LNCAP (cell line): ENCODE results near the gene GREB1.

Source experiments
- TF ChIP-seq, protein P1 (sequence below): fragments of 450-650 bp; IDR thresholded peaks from 2 replicates; pipeline ENCODE4 v1.5.1; 2017; ENCODE audit warnings: mild to moderate bottlenecking

The GREB1 gene

DNA sequence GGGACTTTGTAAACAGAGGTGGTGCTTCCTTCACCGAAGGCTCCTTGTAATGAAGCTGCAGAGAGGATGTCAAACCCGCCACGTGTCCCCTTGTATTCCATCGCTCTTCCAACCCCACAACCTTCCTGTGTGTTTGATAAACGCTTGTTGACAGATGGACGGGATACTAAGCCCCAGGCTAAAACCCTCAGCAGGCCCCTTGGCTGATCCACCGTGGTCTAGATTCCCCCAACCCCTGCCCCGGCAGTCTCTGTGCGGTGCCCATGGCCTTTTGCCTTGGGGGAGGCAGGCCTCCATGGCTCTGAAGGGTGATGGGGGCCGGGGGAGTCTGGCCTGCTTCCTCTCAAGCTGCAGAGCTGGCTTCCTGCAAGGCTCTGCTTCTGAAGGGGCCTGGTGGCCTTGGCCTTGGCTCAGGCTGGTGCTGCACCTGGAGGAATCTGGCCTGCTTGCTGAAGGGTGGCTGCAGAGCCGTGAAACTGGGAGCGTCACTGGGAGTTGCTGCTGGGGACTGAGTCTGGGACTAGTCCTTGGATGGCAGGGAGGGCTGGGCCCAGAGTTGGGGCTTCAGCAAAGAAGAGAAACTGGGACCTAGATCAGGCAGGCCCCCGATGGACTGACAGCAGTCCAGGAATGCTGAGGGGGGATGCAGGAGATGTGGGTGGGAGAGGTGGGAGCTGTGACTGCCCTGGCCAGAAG is 145.8 kb downstream of the GREB1 start:
- TF ChIP-seq, protein P1, sequence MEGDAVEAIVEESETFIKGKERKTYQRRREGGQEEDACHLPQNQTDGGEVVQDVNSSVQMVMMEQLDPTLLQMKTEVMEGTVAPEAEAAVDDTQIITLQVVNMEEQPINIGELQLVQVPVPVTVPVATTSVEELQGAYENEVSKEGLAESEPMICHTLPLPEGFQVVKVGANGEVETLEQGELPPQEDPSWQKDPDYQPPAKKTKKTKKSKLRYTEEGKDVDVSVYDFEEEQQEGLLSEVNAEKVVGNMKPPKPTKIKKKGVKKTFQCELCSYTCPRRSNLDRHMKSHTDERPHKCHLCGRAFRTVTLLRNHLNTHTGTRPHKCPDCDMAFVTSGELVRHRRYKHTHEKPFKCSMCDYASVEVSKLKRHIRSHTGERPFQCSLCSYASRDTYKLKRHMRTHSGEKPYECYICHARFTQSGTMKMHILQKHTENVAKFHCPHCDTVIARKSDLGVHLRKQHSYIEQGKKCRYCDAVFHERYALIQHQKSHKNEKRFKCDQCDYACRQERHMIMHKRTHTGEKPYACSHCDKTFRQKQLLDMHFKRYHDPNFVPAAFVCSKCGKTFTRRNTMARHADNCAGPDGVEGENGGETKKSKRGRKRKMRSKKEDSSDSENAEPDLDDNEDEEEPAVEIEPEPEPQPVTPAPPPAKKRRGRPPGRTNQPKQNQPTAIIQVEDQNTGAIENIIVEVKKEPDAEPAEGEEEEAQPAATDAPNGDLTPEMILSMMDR = no peak

DNA sequence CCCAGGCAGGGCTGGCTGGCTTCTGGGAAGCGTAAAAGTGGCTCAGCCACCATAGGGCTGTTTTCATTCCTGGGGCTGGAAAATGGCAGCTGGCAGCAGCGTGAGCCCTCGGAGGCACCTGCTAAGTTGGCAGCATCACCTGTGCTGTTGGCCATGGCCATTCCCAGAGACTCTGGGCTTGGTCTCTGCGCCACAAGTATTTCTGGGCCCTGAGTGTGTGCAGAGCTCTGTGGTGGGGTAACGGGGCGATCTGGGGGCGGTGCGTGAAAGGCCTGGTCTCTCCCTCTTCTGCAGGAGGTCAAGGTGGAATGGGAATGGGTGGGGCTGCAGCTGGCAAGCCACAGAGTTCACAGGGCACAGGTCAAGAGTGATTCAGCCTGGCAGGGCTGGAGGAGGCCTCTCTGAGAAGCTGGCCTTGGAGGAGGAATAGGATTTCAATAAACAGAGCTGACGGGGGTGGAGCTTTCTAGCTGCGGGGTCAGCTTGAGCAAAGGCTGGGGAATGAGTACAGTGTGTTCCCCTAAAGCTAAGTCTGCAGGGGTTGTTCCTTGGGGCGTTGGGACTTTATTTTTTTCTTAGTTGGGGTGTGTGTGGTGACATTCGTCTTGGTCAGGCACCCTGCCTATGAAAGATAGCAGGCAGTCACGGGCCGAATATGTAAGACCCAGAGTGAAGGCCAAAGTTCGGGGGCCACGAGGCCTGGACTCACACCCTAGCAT is 146.5 kb downstream of the GREB1 start:
- TF ChIP-seq, protein P1 = no peak

DNA sequence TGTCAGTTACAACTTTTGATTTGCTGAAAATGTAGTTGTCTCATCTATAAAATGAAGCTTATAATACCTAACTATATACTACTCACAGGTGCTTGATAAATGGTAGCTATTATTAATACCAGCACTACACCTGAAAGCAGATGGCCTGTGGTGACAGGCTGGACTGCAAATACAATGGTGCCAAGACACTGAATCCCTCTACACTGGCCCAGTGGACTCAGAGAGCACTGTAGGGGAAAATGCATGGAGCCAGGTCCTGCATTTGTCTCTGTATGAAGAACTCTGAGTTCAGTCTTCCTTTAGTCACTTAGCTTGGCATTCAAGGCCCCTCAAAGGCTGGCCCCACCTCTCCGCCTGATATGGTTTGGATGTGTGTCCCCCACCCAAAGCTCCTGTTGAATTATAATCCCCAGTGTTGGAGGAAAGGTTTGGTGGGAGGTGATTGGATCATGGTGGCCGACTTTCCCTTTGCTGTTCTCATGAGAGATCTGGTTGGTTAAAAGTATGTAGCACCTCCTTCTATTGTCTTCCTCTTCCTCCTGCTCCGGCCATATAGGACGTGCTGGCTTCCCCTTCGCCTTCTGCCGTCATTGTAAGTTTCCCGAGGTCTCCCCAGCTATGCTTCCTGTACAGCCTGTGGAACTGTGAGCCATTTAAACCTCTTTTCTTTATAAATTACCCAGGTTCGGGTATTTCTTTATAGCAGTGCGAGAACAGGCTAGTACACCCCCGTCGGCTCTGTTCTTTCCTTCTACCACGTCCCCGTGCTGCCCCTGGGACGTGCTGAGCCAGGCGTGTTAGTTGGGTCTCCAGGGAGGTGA is 147.3 kb downstream of the GREB1 start:
- TF ChIP-seq, protein P1 = no peak

DNA sequence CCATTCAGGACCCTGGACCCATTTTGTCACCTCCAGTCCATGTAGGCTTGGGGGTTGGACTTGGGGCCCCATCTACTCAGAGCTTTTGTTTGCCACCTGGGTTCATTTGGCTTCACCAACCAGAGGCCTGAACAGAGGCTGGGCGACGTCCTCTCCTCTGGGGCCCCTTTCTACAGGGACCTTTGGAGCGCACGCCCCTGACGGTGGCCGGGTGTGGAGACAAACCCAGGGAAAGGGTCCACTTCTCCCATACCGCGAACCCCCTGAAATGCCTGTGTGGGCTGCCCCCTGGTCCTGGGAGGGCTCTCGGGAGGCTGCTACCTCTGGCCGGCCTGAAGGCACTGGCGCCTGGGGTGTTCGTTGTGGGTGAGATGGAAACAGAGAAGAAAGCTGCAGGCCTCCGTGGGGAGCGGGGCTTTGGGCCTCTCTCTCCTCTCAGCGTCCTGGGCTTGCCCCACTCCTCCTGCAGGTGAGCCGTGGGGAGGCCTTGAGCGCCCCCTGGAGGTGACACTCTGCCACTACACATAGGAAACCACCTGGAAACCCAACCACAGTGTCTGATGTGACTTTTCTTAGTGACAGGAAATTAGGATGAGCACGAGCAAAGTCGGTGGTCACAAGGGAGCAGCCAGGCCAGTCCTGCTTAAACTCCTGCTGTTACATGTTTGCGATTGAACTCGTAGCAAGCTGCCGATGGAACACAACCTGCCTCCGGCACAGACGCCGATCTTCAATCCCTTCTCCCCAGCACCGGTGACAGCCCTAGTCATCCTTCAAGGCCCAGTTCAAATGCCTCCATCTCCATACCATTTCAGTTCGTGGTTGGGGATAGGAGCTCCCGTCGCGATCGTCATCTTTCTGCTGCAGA is 148.1 kb downstream of the GREB1 start:
- TF ChIP-seq, protein P1 = peak; percentile 85

DNA sequence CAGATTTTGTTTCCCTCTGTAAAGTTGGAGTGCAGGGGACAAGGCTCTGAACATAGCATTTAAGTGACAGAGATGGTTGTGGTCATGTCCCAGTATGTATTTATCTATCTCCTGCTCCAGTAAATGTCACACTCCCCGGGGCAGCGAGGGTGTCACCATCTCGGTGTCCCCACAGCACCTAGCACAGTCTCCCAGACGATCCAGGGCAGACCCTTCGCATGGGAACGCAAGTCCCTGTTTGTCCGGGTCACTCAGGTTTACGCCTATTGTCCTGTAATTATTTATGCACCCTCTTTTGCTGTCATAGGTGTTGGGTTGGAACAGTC is 148.7 kb downstream of the GREB1 start:
- TF ChIP-seq, protein P1 = no peak

DNA sequence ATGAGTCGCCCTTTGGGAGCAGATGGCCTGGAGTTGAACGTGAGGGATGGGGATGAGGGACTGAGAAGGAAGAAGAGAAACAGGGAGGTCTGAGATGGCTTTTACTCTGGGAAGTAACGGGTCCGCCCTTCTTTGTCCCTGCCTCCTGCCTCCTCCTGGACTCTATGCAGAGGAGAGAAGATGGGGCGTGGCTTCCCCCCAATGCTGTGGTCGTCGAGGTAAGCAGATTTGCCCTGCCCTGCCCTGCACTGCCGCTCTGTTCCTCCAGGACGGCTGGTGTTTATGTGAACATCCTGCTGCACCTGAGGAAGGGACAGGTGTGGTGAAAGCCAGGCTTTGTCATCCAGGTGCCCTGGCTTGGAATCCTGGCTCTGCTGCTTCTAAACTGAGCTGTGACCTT is 149.6 kb downstream of the GREB1 start:
- TF ChIP-seq, protein P1 = no peak

DNA sequence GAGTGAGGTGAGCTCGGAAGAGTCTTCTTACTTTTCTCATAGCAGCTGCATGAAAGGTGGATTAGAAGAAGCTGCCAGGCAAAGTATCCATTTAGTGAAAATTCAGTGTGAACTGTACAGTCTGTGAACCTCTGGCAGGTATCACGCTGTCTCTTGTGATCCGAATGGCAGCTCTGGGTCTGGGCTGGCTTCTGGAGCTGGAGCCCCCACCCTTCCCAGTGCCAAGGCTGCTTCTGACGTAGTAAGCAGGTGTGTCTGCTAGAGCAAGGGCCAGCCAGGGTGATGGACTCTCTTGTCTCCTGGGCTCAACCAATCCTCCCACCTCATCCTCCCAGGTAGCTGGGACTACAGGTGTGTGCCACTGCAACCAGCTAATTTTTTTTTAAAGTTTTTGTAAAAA is 150.1 kb downstream of the GREB1 start:
- TF ChIP-seq, protein P1 = no peak
